Coronary artery (tissue), 2 donors: Measurements from ENCODE around the gene DIP2C.
"Not testable (repeated sequence)": the region's sequence is repeated elsewhere in the genome, so short reads cannot be mapped to it uniquely, and the experiment has no call there.

Experiments used
- DNase-seq: peaks from one replicate; pipeline ENCODE4 v3.0.0-alpha.2; 2017; ENCODE audit warnings: low spot score
- H3K27ac ChIP-seq, 2 donors: fragments of 200-600 bp; sonication (generic); one replicate each; pipeline ENCODE4 v1.5.1; 2016 to 2019
- H3K4me3 ChIP-seq: fragments of 200-600 bp; sonication (generic); 2 replicates; pipeline ENCODE4 v1.5.1; 2016; ENCODE audit warnings: mild to moderate bottlenecking, moderate library complexity
- TF ChIP-seq, protein P1 (sequence below): fragments of 200-600 bp; sonication (generic); IDR thresholded peaks from one replicate; pipeline ENCODE4 v1.5.1; 2019; ENCODE audit warnings: antibody characterized with exemption

DIP2C gene

DNA sequence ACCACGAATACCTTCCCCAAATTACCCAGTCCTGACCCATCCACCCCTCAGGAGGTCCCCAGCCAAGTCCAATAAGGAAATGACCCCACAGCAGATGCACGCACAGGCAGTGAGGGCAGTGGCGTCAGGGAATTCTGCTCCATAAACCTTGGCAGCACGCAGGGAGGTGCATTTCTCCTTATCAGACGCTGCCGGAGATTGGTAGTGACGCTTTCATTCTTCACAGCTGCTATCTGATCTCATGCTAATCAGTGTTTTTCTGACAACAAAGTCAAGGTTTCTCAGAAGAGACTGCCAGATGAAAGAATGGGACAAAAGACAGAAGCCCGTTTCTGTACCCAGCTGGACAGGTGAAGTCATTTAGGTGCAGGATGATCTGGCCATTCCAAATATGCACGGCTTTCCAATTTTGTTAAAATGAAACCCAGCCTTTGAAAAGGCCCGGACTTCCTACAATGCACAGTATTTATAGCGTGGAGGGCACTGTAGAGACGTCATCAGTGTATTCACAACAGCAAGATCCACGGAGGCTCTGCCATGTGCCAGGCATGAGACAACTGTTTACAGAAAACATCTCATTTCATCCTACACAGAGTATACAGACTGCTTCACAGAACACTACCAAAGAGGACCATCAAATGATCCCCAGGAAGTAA is 35.3 kb downstream of the DIP2C start:
- TF ChIP-seq, protein P1, sequence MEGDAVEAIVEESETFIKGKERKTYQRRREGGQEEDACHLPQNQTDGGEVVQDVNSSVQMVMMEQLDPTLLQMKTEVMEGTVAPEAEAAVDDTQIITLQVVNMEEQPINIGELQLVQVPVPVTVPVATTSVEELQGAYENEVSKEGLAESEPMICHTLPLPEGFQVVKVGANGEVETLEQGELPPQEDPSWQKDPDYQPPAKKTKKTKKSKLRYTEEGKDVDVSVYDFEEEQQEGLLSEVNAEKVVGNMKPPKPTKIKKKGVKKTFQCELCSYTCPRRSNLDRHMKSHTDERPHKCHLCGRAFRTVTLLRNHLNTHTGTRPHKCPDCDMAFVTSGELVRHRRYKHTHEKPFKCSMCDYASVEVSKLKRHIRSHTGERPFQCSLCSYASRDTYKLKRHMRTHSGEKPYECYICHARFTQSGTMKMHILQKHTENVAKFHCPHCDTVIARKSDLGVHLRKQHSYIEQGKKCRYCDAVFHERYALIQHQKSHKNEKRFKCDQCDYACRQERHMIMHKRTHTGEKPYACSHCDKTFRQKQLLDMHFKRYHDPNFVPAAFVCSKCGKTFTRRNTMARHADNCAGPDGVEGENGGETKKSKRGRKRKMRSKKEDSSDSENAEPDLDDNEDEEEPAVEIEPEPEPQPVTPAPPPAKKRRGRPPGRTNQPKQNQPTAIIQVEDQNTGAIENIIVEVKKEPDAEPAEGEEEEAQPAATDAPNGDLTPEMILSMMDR, result no peak
- DNase-seq, result no peak
- H3K4me3 ChIP-seq, result no peak overlapping the region
- H3K27ac ChIP-seq, result no peak overlapping the region

DNA sequence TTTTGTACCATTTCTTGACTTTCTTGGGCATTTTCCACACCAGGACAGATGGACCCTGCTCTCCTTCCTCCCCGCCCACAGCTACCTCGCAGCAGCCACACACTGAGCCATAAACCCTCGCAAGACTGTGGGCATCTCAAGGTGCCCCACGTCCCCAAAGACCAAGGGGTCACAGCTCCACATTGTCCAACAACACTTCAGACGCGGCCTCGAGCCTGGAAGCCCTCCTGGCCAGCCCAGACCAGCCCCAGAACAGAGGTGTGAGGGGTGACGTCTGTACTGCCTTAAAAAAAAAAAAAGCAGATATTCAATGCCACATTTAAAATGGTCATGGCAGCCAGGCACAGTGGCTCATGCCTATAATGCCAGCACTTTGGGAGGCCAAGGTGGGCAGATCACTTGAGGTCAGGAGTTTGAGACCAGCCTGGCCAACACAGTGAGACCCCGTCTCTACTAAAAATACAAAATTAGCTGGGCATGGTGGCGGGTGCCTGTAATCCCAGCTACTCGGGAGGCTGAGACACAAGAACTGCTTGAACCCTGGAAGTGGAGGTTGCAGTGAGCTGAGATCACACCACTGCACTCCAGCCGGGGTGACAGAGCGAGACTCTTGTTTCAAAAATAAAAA is 36.5 kb downstream of the DIP2C start:
- not testable (repeated sequence) for H3K4me3 ChIP-seq, H3K27ac ChIP-seq, DNase-seq

DNA sequence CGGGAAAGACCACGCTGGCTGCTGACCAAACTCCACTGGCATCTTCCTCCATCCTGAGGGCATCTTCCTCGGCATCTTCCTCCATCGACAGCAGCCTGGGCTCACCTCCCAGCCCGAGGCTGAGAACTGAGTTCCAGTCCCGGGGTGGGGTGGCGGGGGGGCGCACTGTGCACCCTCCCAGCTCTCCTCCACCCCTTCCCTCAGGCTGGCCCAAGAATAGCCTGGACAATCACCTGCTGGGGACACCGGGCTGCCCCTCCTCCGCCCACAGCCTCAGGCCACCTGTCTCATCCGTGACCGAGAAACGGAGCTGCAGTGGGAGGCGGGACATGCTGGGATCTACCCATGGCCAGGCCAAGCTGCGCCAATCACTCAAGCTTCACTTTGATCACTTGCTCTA is 37.2 kb downstream of the DIP2C start:
- TF ChIP-seq, protein P1, result no peak
- no peak overlapping the region for H3K4me3 ChIP-seq
- no peak for DNase-seq
- H3K27ac ChIP-seq, result no peak overlapping the region

DNA sequence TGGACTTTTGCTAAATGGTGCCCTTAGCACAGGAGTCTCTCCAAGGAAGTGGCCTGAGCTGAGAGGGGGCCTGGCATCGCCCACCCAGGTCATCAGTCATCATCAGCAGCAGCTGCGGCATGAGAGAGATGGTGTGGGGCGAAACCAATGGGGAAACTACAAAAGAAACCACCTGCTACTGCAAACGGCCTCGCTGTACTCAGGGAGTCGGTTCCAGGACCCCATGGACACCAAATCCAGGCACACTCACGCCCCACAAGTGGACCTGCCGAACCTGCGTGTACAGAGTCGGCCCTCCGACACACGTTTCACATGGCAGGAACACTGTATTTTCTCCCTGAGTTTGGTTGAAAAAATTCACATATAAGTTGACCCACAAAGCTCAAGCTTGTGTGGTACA is 37.8 kb downstream of the DIP2C start:
- no peak for DNase-seq
- Histone ChIP-seq H3K4me3 (no peak overlapping the region), H3K27ac (no peak overlapping the region)
- TF ChIP-seq, protein P1, result no peak

DNA sequence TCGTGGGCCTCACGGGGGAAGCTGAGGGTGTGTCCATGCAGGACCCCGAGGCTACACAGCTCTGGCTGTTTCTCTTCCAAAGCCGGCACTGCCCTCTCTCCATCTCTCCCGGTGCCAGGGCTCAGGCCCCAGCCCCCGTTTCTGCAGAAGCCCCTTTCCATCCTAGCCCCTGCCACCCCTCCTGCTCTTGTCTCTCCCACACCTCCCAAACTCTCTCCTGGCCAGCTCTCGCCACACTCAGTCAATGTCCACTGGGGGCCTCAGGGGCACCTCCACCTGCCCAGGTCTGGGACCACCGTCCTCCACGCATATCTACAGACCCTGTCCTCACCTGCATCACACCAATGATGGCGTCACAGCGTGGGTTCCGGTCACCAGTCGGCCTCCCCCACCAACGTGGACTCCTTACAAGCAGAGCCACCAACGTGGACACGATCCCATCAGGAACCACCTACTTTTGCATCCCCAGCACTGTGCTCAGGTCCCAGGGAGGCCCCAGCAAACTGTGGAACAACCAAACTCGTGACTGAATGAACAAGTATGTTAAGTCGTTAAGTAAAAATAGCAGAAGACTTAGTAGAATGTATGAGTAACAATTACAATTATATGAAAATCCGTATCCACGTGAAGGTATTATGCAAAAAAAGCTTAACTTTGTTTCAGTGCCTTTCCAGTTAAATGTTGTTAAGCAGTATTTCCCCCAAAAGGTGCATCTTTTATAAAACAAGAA is 38.4 kb downstream of the DIP2C start:
- H3K27ac ChIP-seq, result no peak overlapping the region
- TF ChIP-seq, protein P1, result no peak
- H3K4me3 ChIP-seq, result peak overlapping the region; percentile 54
- DNase-seq, result no peak

DNA sequence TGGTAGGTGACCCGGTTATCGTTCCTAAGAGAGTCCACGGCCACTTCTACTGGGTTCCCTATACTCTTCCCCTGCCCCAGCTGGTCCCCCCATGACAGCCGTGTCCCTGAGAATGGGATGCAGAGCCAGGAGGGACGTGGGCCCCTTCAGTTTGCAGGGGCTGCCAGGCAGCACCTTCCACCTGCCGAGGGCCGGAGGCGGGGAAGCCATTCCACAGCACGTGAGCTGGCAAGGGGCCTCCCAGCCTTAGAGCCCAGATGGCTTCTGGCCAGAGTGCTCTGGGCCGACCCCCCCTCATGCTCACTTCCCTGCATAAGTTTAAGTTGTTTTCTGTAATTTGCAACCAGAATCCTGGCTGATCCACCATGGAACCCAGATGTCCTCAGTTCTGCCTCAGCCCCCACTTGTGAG is 39.0 kb downstream of the DIP2C start:
- DNase-seq, result no peak
- H3K27ac ChIP-seq, result peak overlapping the region; percentile 38 to 58
- H3K4me3 ChIP-seq, result peak overlapping the region; percentile 54
- TF ChIP-seq, protein P1, result no peak

DNA sequence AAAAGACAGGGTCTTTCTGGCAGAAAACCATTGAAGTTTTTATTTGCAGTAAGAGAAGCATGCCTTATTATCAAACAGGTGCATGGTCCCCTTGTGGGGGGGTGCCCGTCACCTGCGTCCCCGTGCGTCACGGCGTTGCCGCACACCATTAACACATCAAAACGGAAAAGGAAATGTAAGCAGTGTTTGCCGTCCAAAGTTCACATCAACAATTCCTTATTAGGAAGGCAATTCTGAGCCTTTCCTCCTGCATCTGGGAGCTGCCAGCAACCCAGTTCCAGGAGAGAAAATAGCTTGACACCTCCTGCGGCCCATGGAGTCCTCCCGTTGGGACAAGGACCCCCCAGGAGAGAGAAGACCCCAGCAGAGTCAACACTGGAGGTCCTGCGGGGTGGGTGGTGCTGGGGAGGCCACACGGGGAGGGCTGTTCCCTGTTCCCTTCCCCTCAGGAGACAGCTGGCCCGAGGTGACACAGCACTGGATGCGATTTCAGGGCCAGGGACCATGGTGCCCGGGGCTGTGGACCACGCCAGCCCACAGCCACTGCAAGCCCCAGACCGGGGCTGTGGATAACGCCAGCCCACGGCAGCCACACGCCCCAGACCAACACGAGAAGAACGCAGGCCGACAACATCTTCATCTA is 39.5 kb downstream of the DIP2C start:
- TF ChIP-seq, protein P1, result no peak
- peak overlapping the region; percentile 38 to 58 for H3K27ac ChIP-seq
- peak overlapping the region; percentile 54 for H3K4me3 ChIP-seq
- no peak for DNase-seq
